DMS53 treated with DMSO at 0.1 percent for 48 hours (cell line): ENCODE measurements around the gene TRPC4AP.

ENCODE experiments used
- DNase-seq: peaks from one replicate; lab custom pipeline; 2025; ENCODE audit not compliant: unreplicated experiment; lab: John Stamatoyannopoulos, UW

The TRPC4AP gene

GRCh38 chr20:35003211-35004031 lies 89.2 kb downstream of the TRPC4AP start:
- no peak for DNase-seq

GRCh38 chr20:35002426-35003210 lies 90.0 kb downstream of the TRPC4AP start:
- no peak for DNase-seq

GRCh38 chr20:35001596-35002362 lies 90.8 kb downstream of the TRPC4AP start:
- DNase-seq, result no peak

- no peak for DNase-seq
These were observed 91.5 kb downstream of the TRPC4AP start for GRCh38 chr20:35000922-35001595.

GRCh38 chr20:35000311-35000921 lies 92.2 kb downstream of the TRPC4AP start:
- DNase-seq, result no peak

GRCh38 chr20:34999782-35000181 lies 92.8 kb downstream of the TRPC4AP start:
- no peak for DNase-seq

- no peak for DNase-seq
These were observed 93.6 kb downstream of the TRPC4AP start for GRCh38 chr20:34999021-34999451.

- DNase-seq, result no peak
These were observed 94.2 kb downstream of the TRPC4AP start for GRCh38 chr20:34998331-34998950.

GRCh38 chr20:34997774-34998173 lies 94.8 kb downstream of the TRPC4AP start:
- no peak for DNase-seq

GRCh38 chr20:34997131-34997561 lies 95.5 kb downstream of the TRPC4AP start:
- DNase-seq, result no peak

- DNase-seq, result no peak
These were observed 96.2 kb downstream of the TRPC4AP start for GRCh38 chr20:34996243-34997028.

- DNase-seq, result no peak
These were observed 96.9 kb downstream of the TRPC4AP start for GRCh38 chr20:34995696-34996095.

- DNase-seq, result no peak
These were observed 97.4 kb downstream of the TRPC4AP start for GRCh38 chr20:34995192-34995591.

- DNase-seq, result no peak
These were observed 98.0 kb downstream of the TRPC4AP start for GRCh38 chr20:34994509-34995131.

- DNase-seq, result no peak
These were observed 98.6 kb downstream of the TRPC4AP start for GRCh38 chr20:34993941-34994508.

- DNase-seq, result no peak
These were observed 99.7 kb downstream of the TRPC4AP start for GRCh38 chr20:34992751-34993417.

- DNase-seq, result no peak
These were observed 101.9 kb downstream of the TRPC4AP start for GRCh38 chr20:34990661-34991214.
